ENCODE measurements around the gene ITK.
A peak's percentile ranks its signal among the peaks of the same experiment; 100 is the strongest.

Gene ITK

DNA sequence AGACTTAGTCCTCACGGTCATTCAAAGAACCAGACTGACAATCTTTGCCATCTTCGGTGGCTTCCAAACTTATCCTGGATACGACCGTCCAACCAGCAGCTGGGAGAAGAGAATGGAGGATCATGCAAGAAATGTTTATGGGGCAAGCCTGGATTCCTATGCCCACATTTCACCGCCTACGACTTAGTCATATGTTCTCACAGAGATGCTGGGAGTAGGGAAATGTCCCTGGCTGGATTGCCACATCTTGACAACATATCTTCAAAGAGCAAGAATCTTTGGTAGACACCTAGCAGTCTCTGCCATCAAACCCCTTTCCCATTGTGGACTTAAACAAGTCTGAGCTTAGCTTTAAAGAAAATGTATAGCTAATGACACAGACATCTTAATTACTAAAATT lies 42.9 kb upstream of the ITK start:
- TF ChIP-seq GABPA (IDR thresholded peaks at IDR 0.05; ENCODE audit: low read depth) (no peak), POLR2AphosphoS5 (IDR thresholded peaks at IDR 0.05; ENCODE audit: low read depth) (no peak), SPI1 (IDR thresholded peaks at IDR 0.05; ENCODE audit: borderline replicate concordance, low read depth) (no peak)
- TF ChIP-seq, protein P1, sequence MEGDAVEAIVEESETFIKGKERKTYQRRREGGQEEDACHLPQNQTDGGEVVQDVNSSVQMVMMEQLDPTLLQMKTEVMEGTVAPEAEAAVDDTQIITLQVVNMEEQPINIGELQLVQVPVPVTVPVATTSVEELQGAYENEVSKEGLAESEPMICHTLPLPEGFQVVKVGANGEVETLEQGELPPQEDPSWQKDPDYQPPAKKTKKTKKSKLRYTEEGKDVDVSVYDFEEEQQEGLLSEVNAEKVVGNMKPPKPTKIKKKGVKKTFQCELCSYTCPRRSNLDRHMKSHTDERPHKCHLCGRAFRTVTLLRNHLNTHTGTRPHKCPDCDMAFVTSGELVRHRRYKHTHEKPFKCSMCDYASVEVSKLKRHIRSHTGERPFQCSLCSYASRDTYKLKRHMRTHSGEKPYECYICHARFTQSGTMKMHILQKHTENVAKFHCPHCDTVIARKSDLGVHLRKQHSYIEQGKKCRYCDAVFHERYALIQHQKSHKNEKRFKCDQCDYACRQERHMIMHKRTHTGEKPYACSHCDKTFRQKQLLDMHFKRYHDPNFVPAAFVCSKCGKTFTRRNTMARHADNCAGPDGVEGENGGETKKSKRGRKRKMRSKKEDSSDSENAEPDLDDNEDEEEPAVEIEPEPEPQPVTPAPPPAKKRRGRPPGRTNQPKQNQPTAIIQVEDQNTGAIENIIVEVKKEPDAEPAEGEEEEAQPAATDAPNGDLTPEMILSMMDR (IDR thresholded peaks at IDR 0.05; ENCODE audit: insufficient read depth, low read length) = no peak
- TF ChIP-seq, protein P2, sequence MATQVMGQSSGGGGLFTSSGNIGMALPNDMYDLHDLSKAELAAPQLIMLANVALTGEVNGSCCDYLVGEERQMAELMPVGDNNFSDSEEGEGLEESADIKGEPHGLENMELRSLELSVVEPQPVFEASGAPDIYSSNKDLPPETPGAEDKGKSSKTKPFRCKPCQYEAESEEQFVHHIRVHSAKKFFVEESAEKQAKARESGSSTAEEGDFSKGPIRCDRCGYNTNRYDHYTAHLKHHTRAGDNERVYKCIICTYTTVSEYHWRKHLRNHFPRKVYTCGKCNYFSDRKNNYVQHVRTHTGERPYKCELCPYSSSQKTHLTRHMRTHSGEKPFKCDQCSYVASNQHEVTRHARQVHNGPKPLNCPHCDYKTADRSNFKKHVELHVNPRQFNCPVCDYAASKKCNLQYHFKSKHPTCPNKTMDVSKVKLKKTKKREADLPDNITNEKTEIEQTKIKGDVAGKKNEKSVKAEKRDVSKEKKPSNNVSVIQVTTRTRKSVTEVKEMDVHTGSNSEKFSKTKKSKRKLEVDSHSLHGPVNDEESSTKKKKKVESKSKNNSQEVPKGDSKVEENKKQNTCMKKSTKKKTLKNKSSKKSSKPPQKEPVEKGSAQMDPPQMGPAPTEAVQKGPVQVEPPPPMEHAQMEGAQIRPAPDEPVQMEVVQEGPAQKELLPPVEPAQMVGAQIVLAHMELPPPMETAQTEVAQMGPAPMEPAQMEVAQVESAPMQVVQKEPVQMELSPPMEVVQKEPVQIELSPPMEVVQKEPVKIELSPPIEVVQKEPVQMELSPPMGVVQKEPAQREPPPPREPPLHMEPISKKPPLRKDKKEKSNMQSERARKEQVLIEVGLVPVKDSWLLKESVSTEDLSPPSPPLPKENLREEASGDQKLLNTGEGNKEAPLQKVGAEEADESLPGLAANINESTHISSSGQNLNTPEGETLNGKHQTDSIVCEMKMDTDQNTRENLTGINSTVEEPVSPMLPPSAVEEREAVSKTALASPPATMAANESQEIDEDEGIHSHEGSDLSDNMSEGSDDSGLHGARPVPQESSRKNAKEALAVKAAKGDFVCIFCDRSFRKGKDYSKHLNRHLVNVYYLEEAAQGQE (IDR thresholded peaks at IDR 0.05; ENCODE audit: insufficient replicate concordance, low read depth) = no peak
- DNase-seq (ENCODE audit: low read depth in 1 of 2, low spot score in 1 of 2) = no peak
- no peak overlapping the region for H3K4me3 ChIP-seq (replicated peaks; ENCODE audit: insufficient read depth, low read length)
- no peak overlapping the region for H3K27ac ChIP-seq (replicated peaks)
- H3K27me3 ChIP-seq (ENCODE audit: insufficient read depth, poor library complexity, severe bottlenecking) = no peaks in the 10 kb centered on the region

DNA sequence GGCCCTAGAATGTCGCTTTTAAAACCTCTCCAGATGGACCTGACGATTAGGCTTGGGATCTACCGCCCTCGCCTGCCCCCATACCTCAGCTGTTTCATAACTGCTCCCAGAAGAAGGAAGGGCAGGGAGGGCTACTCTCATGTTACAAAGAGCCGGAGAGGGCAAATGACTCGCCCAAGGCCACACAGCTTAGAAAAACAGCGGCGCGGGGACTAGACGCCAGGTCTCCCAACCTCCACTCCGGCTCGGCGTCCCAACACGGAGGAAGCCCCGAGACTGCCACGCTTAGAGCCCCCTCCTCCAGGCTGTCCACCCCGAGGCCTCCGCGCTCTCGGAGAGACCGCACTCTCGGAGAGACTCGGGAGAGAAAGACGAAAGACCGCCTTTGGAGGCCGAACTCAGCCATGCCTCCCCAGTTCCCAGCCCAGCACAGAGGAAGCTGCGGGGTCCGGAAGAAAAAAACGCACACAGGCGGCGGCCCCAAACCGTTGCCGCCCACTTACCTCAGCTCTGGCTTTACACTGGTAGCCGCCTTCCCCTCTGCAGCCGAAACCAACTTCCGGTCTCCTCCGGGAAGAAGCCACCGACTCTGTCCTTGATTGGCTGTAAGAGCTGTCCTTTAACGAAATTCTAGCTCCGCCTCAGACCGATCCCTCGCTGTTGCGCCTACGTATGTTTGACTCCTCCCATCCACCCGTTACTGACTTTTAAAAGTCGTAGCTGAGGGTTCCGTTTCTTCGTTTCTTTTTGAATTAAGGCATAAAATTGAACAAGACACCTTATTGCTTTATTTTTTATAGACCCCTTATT lies 38.1 kb upstream of the ITK start, which contains the start of gene MED7:
MED7 (minus strand) TSS at position 549 of the 810 bp plus-strand sequence. CDS start 3,434 bp downstream, outside the sequence.
- Histone ChIP-seq H3K27me3 (ENCODE audit: insufficient read depth, poor library complexity, severe bottlenecking) (no peaks in the 10 kb centered on the region), H3K27ac (replicated peaks) (peak within 1 kb of the TSS; percentile 96), H3K4me3 (replicated peaks; ENCODE audit: insufficient read depth, low read length) (peak within 1 kb of the TSS; percentile 73)
- DNase-seq (ENCODE audit: low read depth in 1 of 2, low spot score in 1 of 2) = peak; percentile 96 to 99
- peak; percentile 42; the same call in 1 of the 2 replicates for TF ChIP-seq SPI1 (IDR thresholded peaks at IDR 0.05; ENCODE audit: borderline replicate concordance, low read depth)
- TF ChIP-seq POLR2AphosphoS5 (IDR thresholded peaks at IDR 0.05; ENCODE audit: low read depth) = peak; percentile 93
- TF ChIP-seq, protein P1 (IDR thresholded peaks at IDR 0.05; ENCODE audit: insufficient read depth, low read length) = no peak
- TF ChIP-seq, protein P2 (IDR thresholded peaks at IDR 0.05; ENCODE audit: insufficient replicate concordance, low read depth) = peak; percentile 74
- TF ChIP-seq GABPA (IDR thresholded peaks at IDR 0.05; ENCODE audit: low read depth) = peak; percentile 86

- Histone ChIP-seq H3K4me3 (replicated peaks; ENCODE audit: insufficient read depth, low read length) (peak overlapping the region; percentile 55), H3K27ac (replicated peaks) (peak overlapping the region; percentile 96), H3K27me3 (ENCODE audit: insufficient read depth, poor library complexity, severe bottlenecking) (no peaks in the 10 kb centered on the region)
- DNase-seq (ENCODE audit: low read depth in 1 of 2, low spot score in 1 of 2) = peak in 1 of 2 experiments; percentile 19
- TF ChIP-seq POLR2AphosphoS5 (IDR thresholded peaks at IDR 0.05; ENCODE audit: low read depth) = no peak
- TF ChIP-seq, protein P2 (IDR thresholded peaks at IDR 0.05; ENCODE audit: insufficient replicate concordance, low read depth) = no peak
- TF ChIP-seq GABPA (IDR thresholded peaks at IDR 0.05; ENCODE audit: low read depth) = no peak
- no peak for TF ChIP-seq SPI1 (IDR thresholded peaks at IDR 0.05; ENCODE audit: borderline replicate concordance, low read depth)
- TF ChIP-seq, protein P1 (IDR thresholded peaks at IDR 0.05; ENCODE audit: insufficient read depth, low read length) = no peak
Observed at GRCh38 chr5:157143127-157143971, 37.3 kb upstream of the ITK start.

All from HL-60 (cell line).